ENCODE data around the gene MAFF. TPM values are rescaled to one million over a fixed set of nuclear protein-coding genes. Genes with fewer than 3 reads are reported as not detected.
"Not testable (repeated sequence)": the region's sequence is repeated elsewhere in the genome, so short reads cannot be mapped to it uniquely, and the experiment has no call there.

Gene MAFF
- total RNA-seq, 1 experiment from 2014 or later: 42.0 TPM

- not testable (repeated sequence) for DNase-seq (ENCODE audit: low read depth)
Observed at GRCh38 chr22:38177571-38177925, 24.2 kb upstream of the MAFF start.

GRCh38 chr22:38177926-38178604 lies 23.7 kb upstream of the MAFF start:
- DNase-seq (ENCODE audit: low read depth): peak; percentile 85

- not testable (repeated sequence) for DNase-seq (ENCODE audit: low read depth)
Observed at GRCh38 chr22:38178605-38178937, 23.2 kb upstream of the MAFF start.

- peak; percentile 25 for DNase-seq (ENCODE audit: low read depth)
Observed at GRCh38 chr22:38180841-38181452, 20.8 kb upstream of the MAFF start.

- peak; percentile 99 for DNase-seq (ENCODE audit: low read depth)
Observed at GRCh38 chr22:38181453-38182200, 20.2 kb upstream of the MAFF start, which contains the start of gene PLA2G6. PLA2G6 (minus strand) TSS chr22:38181830; CDS start chr22:38169426, 12,404 bp downstream.

GRCh38 chr22:38184788-38185187 lies 17.0 kb upstream of the MAFF start:
- DNase-seq (ENCODE audit: low read depth): no peak

GRCh38 chr22:38186429-38186828 lies 15.4 kb upstream of the MAFF start:
- DNase-seq (ENCODE audit: low read depth): no peak

GRCh38 chr22:38187413-38188212 lies 14.2 kb upstream of the MAFF start:
- DNase-seq (ENCODE audit: low read depth): no peak

GRCh38 chr22:38189104-38189503 lies 12.7 kb upstream of the MAFF start:
- no peak for DNase-seq (ENCODE audit: low read depth)

GRCh38 chr22:38190581-38190980 lies 11.2 kb upstream of the MAFF start:
- DNase-seq (ENCODE audit: low read depth): no peak

- no peak for DNase-seq (ENCODE audit: low read depth)
Observed at GRCh38 chr22:38191055-38191454, 10.7 kb upstream of the MAFF start.

- no peak for DNase-seq (ENCODE audit: low read depth)
Observed at GRCh38 chr22:38191731-38192474, 9.9 kb upstream of the MAFF start.

- no peak for DNase-seq (ENCODE audit: low read depth)
Observed at GRCh38 chr22:38192475-38192863, 9.3 kb upstream of the MAFF start.

GRCh38 chr22:38193580-38193979 lies 8.2 kb upstream of the MAFF start:
- no peak for DNase-seq (ENCODE audit: low read depth)

- no peak for DNase-seq (ENCODE audit: low read depth)
Observed at GRCh38 chr22:38196791-38197419, 4.9 kb upstream of the MAFF start.

- DNase-seq (ENCODE audit: low read depth): no peak
Observed at GRCh38 chr22:38199826-38200559, 1.8 kb upstream of the MAFF start.

GRCh38 chr22:38201371-38201710 lies 453 bp upstream of the MAFF start:
- no peak for DNase-seq (ENCODE audit: low read depth)

GRCh38 chr22:38202437-38203089 lies 769 bp downstream of the MAFF start:
- DNase-seq (ENCODE audit: low read depth): peak; percentile 84

GRCh38 chr22:38203090-38203810 lies 1.5 kb downstream of the MAFF start:
- peak; percentile 60 for DNase-seq (ENCODE audit: low read depth)
